NCI-H2081 treated with DMSO at 0.1 percent for 48 hours (cell line): ENCODE data around the gene CNTNAP2.
"Not testable (repeated sequence)": the region's sequence is repeated elsewhere in the genome, so short reads cannot be mapped to it uniquely, and the experiment has no call there.

Experiments
- DNase-seq: peaks from one replicate; lab custom pipeline; 2025; lab: John Stamatoyannopoulos, UW

The CNTNAP2 gene

DNA sequence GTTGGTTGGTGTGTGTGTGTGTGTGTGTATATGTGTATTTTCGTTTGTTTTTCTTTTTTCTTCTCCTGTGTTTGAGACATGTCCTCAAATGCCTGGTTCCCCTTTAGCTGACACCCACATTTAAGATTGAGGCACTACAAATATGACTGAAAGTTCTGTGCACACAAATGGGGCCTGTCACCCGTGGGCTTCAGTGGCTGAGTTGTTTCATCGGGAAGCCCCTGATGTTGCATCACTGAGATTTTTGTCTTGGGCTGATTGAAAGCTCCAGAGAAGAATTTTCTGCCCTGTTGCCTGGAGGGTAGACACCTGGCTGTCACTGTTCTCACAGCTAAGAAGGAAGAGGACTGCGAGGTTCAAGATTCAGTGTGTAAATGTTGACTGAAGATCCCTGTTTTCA, 2190.2 kb downstream of the CNTNAP2 start:
- DNase-seq, result no peak

GRCh38 chr7:148318102-148318811, 2201.7 kb downstream of the CNTNAP2 start:
- no peak for DNase-seq

DNA sequence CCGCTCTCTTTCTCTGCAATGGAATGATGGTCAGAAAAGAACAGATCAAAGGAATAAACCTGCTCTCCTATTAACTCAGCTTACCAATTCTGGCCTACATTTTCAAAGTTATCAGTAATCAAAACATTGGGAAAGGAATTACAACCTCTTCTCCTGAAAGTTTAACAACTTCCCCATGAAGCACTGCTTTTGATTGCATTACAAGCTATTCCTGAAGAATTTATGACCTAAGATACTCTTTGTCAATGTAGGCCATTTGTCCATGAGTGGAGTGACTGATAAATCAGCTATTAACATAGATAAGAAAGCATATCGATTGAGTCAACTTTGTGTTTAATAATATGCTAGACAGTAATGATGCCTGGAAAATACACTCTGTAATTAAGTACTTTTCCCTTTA, 2202.2 kb downstream of the CNTNAP2 start:
- no peak for DNase-seq

- DNase-seq, result no peak
These were observed 2202.8 kb downstream of the CNTNAP2 start for GRCh38 chr7:148319316-148319808.

- DNase-seq, result no peak
These were observed 2208.6 kb downstream of the CNTNAP2 start for GRCh38 chr7:148325208-148325607.

- no peak for DNase-seq
These were observed 2210.8 kb downstream of the CNTNAP2 start for GRCh38 chr7:148327379-148327778.

DNA sequence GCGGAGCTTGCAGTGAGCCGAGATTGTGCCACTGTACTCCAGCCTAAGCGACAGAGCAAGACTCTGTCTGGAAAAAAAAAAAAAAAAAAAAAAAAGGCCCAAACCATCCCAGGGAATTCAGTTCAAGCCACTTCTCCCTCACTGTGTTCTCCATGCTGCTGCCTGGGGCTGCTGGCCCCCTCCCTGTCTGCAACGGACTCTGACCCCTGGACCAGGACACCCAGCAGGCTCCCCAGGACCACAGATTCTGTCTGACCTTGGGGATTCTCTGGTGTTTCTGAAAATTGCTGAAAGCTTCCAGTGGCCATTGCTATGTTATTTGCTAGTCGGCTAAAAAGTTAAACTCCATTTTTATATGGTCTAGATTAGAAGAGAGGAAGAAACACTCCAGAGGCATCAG, 2212.3 kb downstream of the CNTNAP2 start:
- DNase-seq, result no peak

DNA sequence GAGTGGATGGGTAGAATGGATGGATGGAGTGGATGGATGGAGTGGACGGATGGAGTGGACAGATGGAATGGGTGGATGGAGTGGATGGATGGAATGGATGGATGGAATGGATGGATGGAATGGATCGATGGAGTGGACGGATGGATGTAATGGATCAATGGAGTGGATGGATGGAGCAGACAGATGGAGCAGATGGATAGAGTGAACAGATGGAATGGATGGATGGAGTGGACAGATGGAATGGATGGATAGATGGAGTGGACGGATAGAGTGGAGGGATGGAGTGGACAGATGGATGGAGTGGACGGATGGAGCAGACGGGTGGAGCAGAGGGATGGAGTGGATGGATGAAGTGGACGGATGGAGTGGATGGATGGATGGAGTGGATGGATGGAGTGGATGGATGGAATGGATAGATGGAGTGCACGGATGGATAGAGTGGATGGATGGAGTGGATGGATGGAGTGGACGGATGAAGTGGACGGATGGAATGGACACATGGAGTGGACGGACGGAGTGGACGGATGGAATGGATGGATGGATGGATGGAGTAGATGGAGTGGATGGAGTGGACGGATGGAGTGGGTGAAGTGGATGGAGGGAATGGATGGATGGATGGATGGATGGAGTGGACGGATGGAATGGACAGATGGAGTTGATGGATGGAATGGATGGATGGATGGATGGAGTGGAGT, 2213.7 kb downstream of the CNTNAP2 start:
- no peak for DNase-seq

DNA sequence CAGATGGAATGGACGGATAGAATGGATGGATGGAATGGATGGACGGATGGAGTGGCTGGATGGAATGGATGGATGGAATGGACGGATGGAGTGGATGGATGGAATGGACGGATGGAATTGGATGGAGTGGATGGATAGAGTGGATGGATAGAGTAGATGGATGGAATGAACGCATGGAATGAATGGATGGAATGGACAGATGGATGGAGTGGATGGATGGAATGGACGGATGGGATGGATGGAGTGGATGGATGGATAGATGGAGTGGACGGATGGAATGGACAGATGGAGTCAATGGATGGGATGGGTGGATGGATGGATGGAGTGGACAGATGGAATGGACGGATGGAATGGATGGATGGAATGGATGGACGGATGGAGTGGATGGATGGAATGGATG, 2214.2 kb downstream of the CNTNAP2 start:
- no peak for DNase-seq

GRCh38 chr7:148331456-148331855, 2214.9 kb downstream of the CNTNAP2 start:
- DNase-seq, result not testable (repeated sequence)

- DNase-seq, result no peak
These were observed 2215.9 kb downstream of the CNTNAP2 start for GRCh38 chr7:148332191-148333186.

DNA sequence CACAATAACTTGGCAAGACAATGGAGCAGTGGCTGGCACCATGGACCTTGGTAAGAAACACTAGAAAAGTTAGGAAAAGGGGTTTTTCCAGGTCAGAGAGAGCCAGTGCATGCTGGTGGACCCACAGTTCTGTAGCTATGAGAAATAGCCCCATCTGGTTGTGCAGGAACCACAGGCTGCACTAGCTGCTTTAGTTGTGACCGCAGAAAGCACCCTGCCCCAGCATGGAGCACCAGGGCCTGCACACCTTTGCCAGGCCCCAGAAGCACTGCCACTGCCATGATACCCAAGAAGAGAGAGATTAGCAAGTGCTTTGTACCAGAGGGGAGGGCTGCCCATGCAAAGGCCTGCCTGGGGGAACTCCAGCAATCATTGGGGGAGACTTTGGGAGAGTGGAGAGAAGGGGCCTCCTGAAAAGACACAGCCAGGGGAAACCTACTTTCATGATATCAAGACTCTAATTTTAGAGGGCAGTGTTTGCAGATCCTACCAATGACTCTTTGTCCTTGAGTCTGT, 2217.9 kb downstream of the CNTNAP2 start:
- DNase-seq, result no peak

DNA sequence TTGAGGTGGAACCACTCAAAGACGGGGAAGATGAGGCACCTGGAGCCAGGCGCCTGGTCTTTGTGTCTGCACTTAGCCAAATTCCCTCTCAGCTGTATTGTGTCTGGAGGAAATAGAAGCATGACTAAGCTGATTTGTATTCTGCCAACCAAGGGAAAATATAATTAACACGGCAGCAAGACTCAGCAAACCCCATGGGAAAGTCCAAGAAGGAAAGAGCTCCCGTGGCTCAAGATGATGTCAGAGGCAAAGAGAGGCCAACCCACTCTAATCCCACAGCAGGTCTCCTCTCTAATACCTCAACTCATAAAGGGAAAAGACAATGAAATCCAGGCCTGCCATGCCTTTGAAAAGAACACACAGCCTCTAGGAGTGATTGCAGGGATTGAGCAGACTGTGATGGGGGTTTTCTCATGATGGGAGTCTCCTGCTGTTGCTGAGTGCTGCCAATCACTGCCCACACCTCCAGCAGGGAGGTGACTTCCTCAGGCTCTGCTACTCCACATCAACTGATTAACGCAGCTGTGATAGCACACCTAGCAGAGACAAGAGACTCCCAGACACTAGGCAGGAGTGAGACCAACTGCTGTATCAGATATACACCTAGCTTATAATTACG, 2218.5 kb downstream of the CNTNAP2 start:
- DNase-seq, result no peak

DNA sequence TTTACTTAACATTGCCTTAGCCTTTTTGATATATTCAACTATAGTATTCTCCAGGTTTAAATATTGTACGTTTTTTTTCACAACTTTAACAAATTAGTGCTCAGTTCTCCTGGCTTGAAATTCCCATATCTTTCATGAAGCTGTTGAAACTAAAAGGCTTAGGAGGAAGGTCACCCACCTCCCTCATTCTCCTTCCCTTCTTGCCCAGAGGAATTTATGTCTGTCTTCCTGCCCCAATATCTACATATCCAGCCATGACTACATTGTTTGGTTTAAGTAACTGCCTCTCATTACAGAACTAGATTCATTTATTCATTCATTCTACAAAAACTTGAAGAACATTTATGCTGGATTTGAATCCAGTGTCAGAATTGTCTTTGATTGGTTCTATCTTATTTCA, 2219.2 kb downstream of the CNTNAP2 start:
- no peak for DNase-seq

DNA sequence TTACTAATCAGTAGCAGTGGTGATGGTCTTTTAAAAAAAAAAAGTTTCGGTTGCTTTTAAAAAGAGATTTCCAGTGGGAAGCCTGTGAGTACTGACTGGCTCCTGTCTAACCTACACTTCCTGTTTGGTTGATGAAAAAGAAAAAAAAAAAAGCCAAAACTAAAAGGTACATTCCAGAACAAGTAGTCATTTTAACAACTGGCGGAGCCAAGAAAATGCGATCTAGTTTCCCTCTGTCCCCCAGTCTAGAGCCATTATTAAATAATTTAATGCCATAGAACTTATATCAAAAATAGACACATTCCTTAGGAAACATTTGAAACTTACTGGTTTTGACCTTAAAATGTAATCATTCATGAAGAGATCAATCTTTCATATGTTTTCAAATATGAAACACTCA, 2219.8 kb downstream of the CNTNAP2 start:
- DNase-seq, result no peak

DNA sequence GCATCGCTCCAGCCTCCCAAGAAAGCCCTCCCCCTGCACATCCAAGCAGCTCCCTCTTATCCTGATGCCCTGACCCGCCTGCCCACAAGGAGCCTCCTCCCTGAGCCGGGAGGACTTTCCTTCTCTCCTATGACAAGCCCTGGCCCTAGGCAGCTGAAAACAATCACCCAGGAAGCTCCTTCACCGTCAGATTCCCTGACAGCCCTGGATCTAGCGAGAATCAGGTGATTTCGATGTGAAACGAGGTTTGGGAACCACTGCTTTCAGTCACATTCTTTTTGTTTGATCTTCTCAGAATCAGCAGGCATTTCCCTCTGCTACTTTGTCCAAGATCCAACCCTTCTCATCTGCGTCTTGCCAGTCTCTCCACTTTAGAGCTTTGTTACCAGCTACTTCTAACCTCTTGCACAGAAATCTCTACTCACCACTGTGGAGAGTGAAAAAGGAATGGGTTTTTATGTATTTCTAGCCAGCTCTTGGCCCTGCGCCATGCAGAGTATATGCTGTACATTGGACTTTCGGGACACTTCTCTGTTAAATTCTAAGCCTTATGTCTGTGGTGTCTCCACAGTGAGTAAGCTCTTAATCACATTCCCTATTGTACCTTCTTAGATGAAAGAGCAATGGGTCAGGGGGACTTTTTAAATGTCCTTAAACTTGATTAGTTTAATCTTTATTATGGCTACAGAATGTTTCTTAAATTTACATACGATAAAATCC, 2220.8 kb downstream of the CNTNAP2 start:
- DNase-seq, result no peak

- no peak for DNase-seq
These were observed 2221.6 kb downstream of the CNTNAP2 start for GRCh38 chr7:148337995-148338747.

GRCh38 chr7:148340438-148341280, 2224.1 kb downstream of the CNTNAP2 start:
- no peak for DNase-seq

- no peak for DNase-seq
These were observed 2227.8 kb downstream of the CNTNAP2 start for GRCh38 chr7:148344406-148344805.
